Measurements from ENCODE around the gene SPTBN5.
A peak's percentile ranks its signal among the peaks of the same experiment; 100 is the strongest.

Gene SPTBN5

GRCh38 chr15:41836713-41837454 is 57.0 kb downstream of the SPTBN5 start:
- H3K4me1 ChIP-seq (ENCODE audit: insufficient read depth, low read length, poor library complexity, severe bottlenecking), result peaks cover 39% of the 10 kb centered on the region
- H4K20me1 ChIP-seq (ENCODE audit: insufficient read depth, low read length, poor library complexity, severe bottlenecking), result no peaks in the 10 kb centered on the region
- no peak overlapping the region for H2AFZ ChIP-seq (ENCODE audit: low read length)
- H3K9me2 ChIP-seq (replicated peaks; ENCODE audit: low read depth, low read length), result no peaks in the 10 kb centered on the region
- H3K36me3 ChIP-seq (ENCODE audit: insufficient read depth, low read length), result no peaks in the 10 kb centered on the region
- no peak overlapping the region for H3K4me3 ChIP-seq (ENCODE audit: low read length, poor library complexity, severe bottlenecking)
- no peak for TF ChIP-seq EZH2phosphoT487 (IDR thresholded peaks at IDR 0.05; ENCODE audit: borderline replicate concordance)
- TF ChIP-seq CTCF (conservative IDR thresholded peaks at IDR 0.05; ENCODE audit: low read length), result no peak
- peak overlapping the region; percentile 36 for H3K4me2 ChIP-seq (ENCODE audit: low read depth, low read length, poor library complexity, severe bottlenecking)
- peak overlapping the region; percentile 4 for H3K9ac ChIP-seq (ENCODE audit: low read depth, low read length, poor library complexity, severe bottlenecking)
- H3K79me2 ChIP-seq (ENCODE audit: insufficient read depth, low read length), result peaks cover 17% of the 10 kb centered on the region; the same call in 1 of the 2 replicates
- no peaks in the 10 kb centered on the region for H3K9me3 ChIP-seq (ENCODE audit: insufficient read depth, low read depth, low read length)
- no peaks in the 10 kb centered on the region for H3K27me3 ChIP-seq (ENCODE audit: insufficient read depth, low read length, poor library complexity, severe bottlenecking)
- peaks cover 2% of the 10 kb centered on the region; the same call in 1 of the 2 replicates for H3F3A ChIP-seq (ENCODE audit: low read depth)

- Histone ChIP-seq H3K4me1 (ENCODE audit: insufficient read depth, low read length, poor library complexity, severe bottlenecking) (peaks cover 46% of the 10 kb centered on the region), H3K4me3 (ENCODE audit: low read length, poor library complexity, severe bottlenecking) (no peak overlapping the region), H4K20me1 (ENCODE audit: insufficient read depth, low read length, poor library complexity, severe bottlenecking) (no peaks in the 10 kb centered on the region), H3F3A (ENCODE audit: low read depth) (peaks cover 10% of the 10 kb centered on the region), H2AFZ (ENCODE audit: low read length) (no peak overlapping the region), H3K36me3 (ENCODE audit: insufficient read depth, low read length) (no peaks in the 10 kb centered on the region), H3K4me2 (ENCODE audit: low read depth, low read length, poor library complexity, severe bottlenecking) (peak overlapping the region; percentile 36), H3K9ac (ENCODE audit: low read depth, low read length, poor library complexity, severe bottlenecking) (peak overlapping the region; percentile 4), H3K9me3 (ENCODE audit: insufficient read depth, low read depth, low read length) (no peaks in the 10 kb centered on the region), H3K9me2 (replicated peaks; ENCODE audit: low read depth, low read length) (no peaks in the 10 kb centered on the region), H3K79me2 (ENCODE audit: insufficient read depth, low read length) (peaks cover 17% of the 10 kb centered on the region; the same call in 1 of the 2 replicates), H3K27me3 (ENCODE audit: insufficient read depth, low read length, poor library complexity, severe bottlenecking) (no peaks in the 10 kb centered on the region)
- TF ChIP-seq EZH2phosphoT487 (IDR thresholded peaks at IDR 0.05; ENCODE audit: borderline replicate concordance) (no peak), CTCF (conservative IDR thresholded peaks at IDR 0.05; ENCODE audit: low read length) (no peak)
Measured at GRCh38 chr15:41836073-41836472, 57.8 kb downstream of the SPTBN5 start.

GRCh38 chr15:41834096-41834495 is 59.8 kb downstream of the SPTBN5 start:
- no peaks in the 10 kb centered on the region for H3K36me3 ChIP-seq (ENCODE audit: insufficient read depth, low read length)
- no peaks in the 10 kb centered on the region for H3K9me3 ChIP-seq (ENCODE audit: insufficient read depth, low read depth, low read length)
- no peaks in the 10 kb centered on the region for H3K27me3 ChIP-seq (ENCODE audit: insufficient read depth, low read length, poor library complexity, severe bottlenecking)
- no peaks in the 10 kb centered on the region for H3K9me2 ChIP-seq (replicated peaks; ENCODE audit: low read depth, low read length)
- H3K79me2 ChIP-seq (ENCODE audit: insufficient read depth, low read length), result peaks cover 32% of the 10 kb centered on the region
- TF ChIP-seq EZH2phosphoT487 (IDR thresholded peaks at IDR 0.05; ENCODE audit: borderline replicate concordance), result no peak
- H3K9ac ChIP-seq (ENCODE audit: low read depth, low read length, poor library complexity, severe bottlenecking), result no peak overlapping the region
- no peak overlapping the region for H2AFZ ChIP-seq (ENCODE audit: low read length)
- peaks cover 12% of the 10 kb centered on the region for H3F3A ChIP-seq (ENCODE audit: low read depth)
- no peak overlapping the region for H3K4me2 ChIP-seq (ENCODE audit: low read depth, low read length, poor library complexity, severe bottlenecking)
- H3K4me1 ChIP-seq (ENCODE audit: insufficient read depth, low read length, poor library complexity, severe bottlenecking), result peaks cover 66% of the 10 kb centered on the region
- H4K20me1 ChIP-seq (ENCODE audit: insufficient read depth, low read length, poor library complexity, severe bottlenecking), result no peaks in the 10 kb centered on the region
- H3K4me3 ChIP-seq (ENCODE audit: low read length, poor library complexity, severe bottlenecking), result no peak overlapping the region

All from Loucy (cell line).